Right renal cortex interstitium (tissue), 3 donors: ENCODE results near the gene NGEF. TPM values are rescaled to one million over a fixed set of nuclear protein-coding genes. Genes with fewer than 3 reads are reported as not detected.
"Not testable (repeated sequence)": the region's sequence is repeated elsewhere in the genome, so short reads cannot be mapped to it uniquely, and the experiment has no call there.

ENCODE experiments used
- DNase-seq, 3 donors: peaks; one replicate each; pipeline ENCODE4 v3.0.0-alpha.2; 2013; ENCODE audit warnings: low read depth in 3 of 3, low spot score in 2 of 3
- polyA plus RNA-seq, 3 donors: library from polyadenylated mRNA; unstranded; fragments of 120-200 nt; gene quantifications; one replicate each; pipeline ENCODE4 v1.2.1, GENCODE V29; 2013; ENCODE audit not compliant: insufficient read length in 3 of 3

The NGEF gene
- polyA plus RNA-seq, 3 donors: 2.3 to 3.0 (median 2.7) TPM

- DNase-seq: not testable (repeated sequence)
Measured at GRCh38 chr2:232906867-232907717, 106.0 kb downstream of the NGEF start.

- no peak for DNase-seq
Measured at GRCh38 chr2:232903989-232904388, 109.1 kb downstream of the NGEF start.

GRCh38 chr2:232901736-232902578, 111.1 kb downstream of the NGEF start:
- DNase-seq: no peak

GRCh38 chr2:232900811-232901735, 112.0 kb downstream of the NGEF start:
- no peak for DNase-seq

GRCh38 chr2:232898592-232899543, 114.2 kb downstream of the NGEF start:
- DNase-seq: no peak

- DNase-seq: no peak
Measured at GRCh38 chr2:232897598-232898408, 115.3 kb downstream of the NGEF start.

GRCh38 chr2:232896720-232897597, 116.1 kb downstream of the NGEF start:
- DNase-seq: no peak

- DNase-seq: no peak
Measured at GRCh38 chr2:232896111-232896510, 116.9 kb downstream of the NGEF start.

GRCh38 chr2:232894746-232895145, 118.3 kb downstream of the NGEF start:
- DNase-seq: no peak

- no peak for DNase-seq
Measured at GRCh38 chr2:232894251-232894650, 118.8 kb downstream of the NGEF start.

- no peak for DNase-seq
Measured at GRCh38 chr2:232893834-232894233, 119.2 kb downstream of the NGEF start.

GRCh38 chr2:232892843-232893242, 120.2 kb downstream of the NGEF start:
- no peak for DNase-seq

GRCh38 chr2:232892221-232892620, 120.8 kb downstream of the NGEF start:
- DNase-seq: no peak

GRCh38 chr2:232891621-232892071, 121.4 kb downstream of the NGEF start:
- no peak for DNase-seq

GRCh38 chr2:232890896-232891601, 122.0 kb downstream of the NGEF start:
- DNase-seq: peak in 1 of 3 donors; percentile 19

- DNase-seq: no peak
Measured at GRCh38 chr2:232890536-232890895, 122.5 kb downstream of the NGEF start.

GRCh38 chr2:232889876-232890401, 123.1 kb downstream of the NGEF start:
- no peak for DNase-seq
